MM.1S (cell line): ENCODE data around the gene ABCA3.

Experiments used
- DNase-seq: peaks from one replicate; pipeline ENCODE4 v3.0.0-alpha.2; 2015
- H2AFZ ChIP-seq: fragments of 300-600 bp; sonication (generic); 2 replicates; pipeline ENCODE4 v1.6.0; 2016; ENCODE audit warnings: antibody characterized with exemption, low read length
- H3F3A ChIP-seq: fragments of 300-600 bp; sonication (generic); 2 replicates; pipeline ENCODE4 v1.6.1; 2016; ENCODE audit warnings: mild to moderate bottlenecking, antibody characterized with exemption, low read length, moderate library complexity, mixed read lengths; ENCODE audit not compliant: insufficient read depth
- H3K27ac ChIP-seq: fragments of 300-600 bp; sonication (generic); 2 replicates; pipeline ENCODE4 v1.5.1; 2016; ENCODE audit warnings: mild to moderate bottlenecking, low read length
- H3K27me3 ChIP-seq: fragments of 300-600 bp; sonication (generic); replicated peaks from 2 replicates; pipeline ENCODE4 v1.6.0; 2016; ENCODE audit warnings: low read length; ENCODE audit not compliant: insufficient read depth
- H3K36me3 ChIP-seq: fragments of 300-600 bp; sonication (generic); replicated peaks from 2 replicates; pipeline ENCODE4 v1.6.1; 2016; ENCODE audit warnings: mild to moderate bottlenecking, low read length, mixed read lengths; ENCODE audit not compliant: insufficient read depth
- H3K4me1 ChIP-seq: fragments of 300-600 bp; sonication (generic); 2 replicates; pipeline ENCODE4 v1.6.1; 2016; ENCODE audit warnings: low read length, mixed read lengths
- H3K4me2 ChIP-seq: fragments of 300-600 bp; sonication (generic); 2 replicates; pipeline ENCODE4 v1.6.0; 2016; ENCODE audit warnings: low read depth, low read length
- H3K4me3 ChIP-seq: fragments of 300-600 bp; sonication (generic); 2 replicates; pipeline ENCODE4 v1.5.1; 2016; ENCODE audit warnings: low read length, mixed read lengths
- H3K79me2 ChIP-seq: fragments of 300-600 bp; sonication (generic); 2 replicates; pipeline ENCODE4 v1.6.1; 2016; ENCODE audit warnings: mixed run types, low read length, mixed read lengths
- H3K9ac ChIP-seq: fragments of 300-600 bp; sonication (generic); 2 replicates; pipeline ENCODE4 v1.6.1; 2016; ENCODE audit warnings: low read length, mixed read lengths
- H3K9me2 ChIP-seq: fragments of 300-600 bp; sonication (generic); replicated peaks from 2 replicates; pipeline ENCODE4 v1.6.1; 2016; ENCODE audit warnings: mild to moderate bottlenecking, low read length, mixed read lengths; ENCODE audit not compliant: insufficient read depth
- H3K9me3 ChIP-seq: fragments of 300-600 bp; sonication (generic); replicated peaks from 2 replicates; pipeline ENCODE4 v1.6.1; 2016; ENCODE audit warnings: mild to moderate bottlenecking, low read length, mixed read lengths; ENCODE audit not compliant: insufficient read depth
- H4K20me1 ChIP-seq: fragments of 300-600 bp; sonication (generic); 2 replicates; pipeline ENCODE4 v1.6.1; 2016; ENCODE audit warnings: mild to moderate bottlenecking, low read length, moderate library complexity, mixed read lengths; ENCODE audit not compliant: insufficient read depth
- CTCF ChIP-seq: fragments of 300-600 bp; sonication (generic); IDR thresholded peaks from 2 replicates; pipeline ENCODE4 v1.5.1; 2016; ENCODE audit warnings: antibody characterized with exemption, low read length, mixed read lengths
- EZH2 ChIP-seq: fragments of 300-600 bp; sonication (generic); optimal IDR thresholded peaks from 2 replicates; pipeline ENCODE3; 2017; ENCODE audit warnings: low read depth, mild to moderate bottlenecking, antibody characterized with exemption, low read length, mixed read lengths
- EZH2phosphoT487 ChIP-seq: fragments of 300-600 bp; sonication (generic); IDR thresholded peaks from 2 replicates; pipeline ENCODE4 v1.6.1; 2018; ENCODE audit warnings: antibody characterized with exemption, low read length

Gene ABCA3

GRCh38 chr16:2278272-2278608 lies 62.3 kb downstream of the ABCA3 start:
- peak; percentile 27; the same call in 1 of the 2 replicates for TF ChIP-seq CTCF
- no peak for TF ChIP-seq EZH2phosphoT487
- H3K9ac ChIP-seq = no peak overlapping the region
- H3K9me3 ChIP-seq = no peaks in the 10 kb centered on the region
- H3K4me2 ChIP-seq = no peak overlapping the region
- no peak overlapping the region for H3K4me3 ChIP-seq
- H3K36me3 ChIP-seq = no peaks in the 10 kb centered on the region
- peaks cover 85% of the 10 kb centered on the region for H3K27me3 ChIP-seq
- no peak overlapping the region for H3K27ac ChIP-seq
- H2AFZ ChIP-seq = no peak overlapping the region
- H3F3A ChIP-seq = no peaks in the 10 kb centered on the region
- no peaks in the 10 kb centered on the region for H3K9me2 ChIP-seq
- H3K79me2 ChIP-seq = no peaks in the 10 kb centered on the region
- no peaks in the 10 kb centered on the region for H3K4me1 ChIP-seq
- H4K20me1 ChIP-seq = no peaks in the 10 kb centered on the region
- no peak for DNase-seq

GRCh38 chr16:2277466-2278271 lies 62.9 kb downstream of the ABCA3 start:
- Histone ChIP-seq H3K79me2 (no peaks in the 10 kb centered on the region), H3K36me3 (no peaks in the 10 kb centered on the region), H3K9me3 (no peaks in the 10 kb centered on the region), H3K4me2 (no peak overlapping the region), H3F3A (no peaks in the 10 kb centered on the region), H2AFZ (no peak overlapping the region), H3K27ac (no peak overlapping the region), H3K4me3 (no peak overlapping the region), H3K4me1 (no peaks in the 10 kb centered on the region), H3K27me3 (peaks cover 80% of the 10 kb centered on the region), H4K20me1 (no peaks in the 10 kb centered on the region), H3K9ac (no peak overlapping the region), H3K9me2 (no peaks in the 10 kb centered on the region)
- no peak for DNase-seq
- TF ChIP-seq EZH2 = no peak
- TF ChIP-seq EZH2phosphoT487 = no peak
- TF ChIP-seq CTCF = no peak

GRCh38 chr16:2276368-2277195 lies 63.9 kb downstream of the ABCA3 start:
- Histone ChIP-seq H3K4me1 (no peaks in the 10 kb centered on the region), H3K9ac (no peak overlapping the region), H3K27me3 (peaks cover 70% of the 10 kb centered on the region), H4K20me1 (no peaks in the 10 kb centered on the region), H3K4me3 (no peak overlapping the region), H3K9me2 (no peaks in the 10 kb centered on the region), H3K4me2 (no peak overlapping the region), H2AFZ (no peak overlapping the region), H3K36me3 (no peaks in the 10 kb centered on the region), H3K27ac (no peak overlapping the region), H3K9me3 (no peaks in the 10 kb centered on the region), H3F3A (no peaks in the 10 kb centered on the region), H3K79me2 (no peaks in the 10 kb centered on the region)
- DNase-seq = no peak
- no peak for TF ChIP-seq EZH2phosphoT487
- TF ChIP-seq CTCF = no peak
- no peak for TF ChIP-seq EZH2
